SU-DHL-6 (cell line): ENCODE results near the gene EEF1E1.

Source experiments
- EZH2phosphoT487 ChIP-seq: fragments of 200-600 bp; sonication (generic), shearing (Covaris generic); conservative IDR thresholded peaks from 2 replicates; pipeline ENCODE4 v1.6.1; 2018; ENCODE audit warnings: mild to moderate bottlenecking, antibody characterized with exemption, low read length, moderate library complexity, mixed read lengths
- TF ChIP-seq, protein P1 (sequence below): fragments of 200-600 bp; sonication (generic); IDR thresholded peaks from one replicate; pipeline ENCODE4 v1.5.1; 2017; ENCODE audit warnings: antibody characterized with exemption, mild to moderate bottlenecking, low read length, moderate library complexity; ENCODE audit not compliant: insufficient read depth, poor library complexity, severe bottlenecking

DNA sequence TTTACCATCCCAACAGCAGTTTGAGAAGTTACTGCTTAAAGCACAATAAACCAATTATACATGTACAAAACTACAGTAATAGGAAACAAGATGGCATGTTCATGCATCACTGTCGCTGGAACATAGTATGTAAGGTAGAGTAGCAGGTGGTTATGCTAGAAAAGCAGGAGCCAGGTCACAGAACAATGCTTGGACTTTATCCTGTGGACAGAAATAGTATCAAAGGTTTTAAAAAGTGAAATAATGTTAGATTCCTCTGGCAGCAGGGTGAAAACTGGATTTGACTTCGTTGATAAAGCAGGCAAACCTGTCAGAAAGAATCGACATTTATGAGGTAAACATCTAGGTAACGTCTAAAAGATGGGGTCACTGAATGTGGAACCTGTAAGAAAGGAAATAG, 40.6 kb downstream of the EEF1E1 start:
- TF ChIP-seq, protein P1, sequence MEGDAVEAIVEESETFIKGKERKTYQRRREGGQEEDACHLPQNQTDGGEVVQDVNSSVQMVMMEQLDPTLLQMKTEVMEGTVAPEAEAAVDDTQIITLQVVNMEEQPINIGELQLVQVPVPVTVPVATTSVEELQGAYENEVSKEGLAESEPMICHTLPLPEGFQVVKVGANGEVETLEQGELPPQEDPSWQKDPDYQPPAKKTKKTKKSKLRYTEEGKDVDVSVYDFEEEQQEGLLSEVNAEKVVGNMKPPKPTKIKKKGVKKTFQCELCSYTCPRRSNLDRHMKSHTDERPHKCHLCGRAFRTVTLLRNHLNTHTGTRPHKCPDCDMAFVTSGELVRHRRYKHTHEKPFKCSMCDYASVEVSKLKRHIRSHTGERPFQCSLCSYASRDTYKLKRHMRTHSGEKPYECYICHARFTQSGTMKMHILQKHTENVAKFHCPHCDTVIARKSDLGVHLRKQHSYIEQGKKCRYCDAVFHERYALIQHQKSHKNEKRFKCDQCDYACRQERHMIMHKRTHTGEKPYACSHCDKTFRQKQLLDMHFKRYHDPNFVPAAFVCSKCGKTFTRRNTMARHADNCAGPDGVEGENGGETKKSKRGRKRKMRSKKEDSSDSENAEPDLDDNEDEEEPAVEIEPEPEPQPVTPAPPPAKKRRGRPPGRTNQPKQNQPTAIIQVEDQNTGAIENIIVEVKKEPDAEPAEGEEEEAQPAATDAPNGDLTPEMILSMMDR: no peak
- no peak for TF ChIP-seq EZH2phosphoT487
